Epithelial cell of esophagus (primary cell): Measurements from ENCODE around the gene LILRB4.

Experiments
- DNase-seq: peaks from one replicate; pipeline ENCODE4 v3.0.0; 2010; ENCODE audit warnings: low read depth
- H3K4me3 ChIP-seq: 2 replicates; pipeline ENCODE4 v1.5.1; 2011; ENCODE audit warnings: mild to moderate bottlenecking, low read length, control low read depth
- TF ChIP-seq, protein P1 (sequence below): IDR thresholded peaks from 2 replicates; pipeline ENCODE4 v1.5.1; 2011; ENCODE audit warnings: low read depth, mild to moderate bottlenecking, low read length, control low read depth, inconsistent platforms; ENCODE audit not compliant: insufficient read depth; ENCODE audit errors: missing control alignments

LILRB4 gene

DNA sequence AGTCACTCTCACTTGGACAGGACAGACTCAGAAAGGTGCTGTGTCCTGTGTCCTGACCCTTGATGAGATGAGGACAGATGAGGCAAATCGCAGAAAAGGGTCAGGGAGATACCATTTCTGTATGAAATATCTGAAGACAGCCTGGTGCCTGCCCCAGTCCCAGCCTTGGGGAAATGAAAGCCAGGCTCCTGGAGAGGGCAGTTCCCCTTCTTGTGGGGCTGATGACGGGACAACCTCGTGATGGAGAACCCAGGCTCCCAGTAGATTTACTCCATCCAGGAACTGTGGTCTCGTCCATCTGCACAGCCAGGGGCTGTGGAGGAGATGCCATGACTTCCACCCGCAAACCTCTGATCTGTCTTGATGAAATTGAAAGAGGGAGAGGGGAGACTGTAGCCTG is 18.7 kb upstream of the LILRB4 start:
- DNase-seq, result no peak
- no peak overlapping the region for H3K4me3 ChIP-seq
- TF ChIP-seq, protein P1, sequence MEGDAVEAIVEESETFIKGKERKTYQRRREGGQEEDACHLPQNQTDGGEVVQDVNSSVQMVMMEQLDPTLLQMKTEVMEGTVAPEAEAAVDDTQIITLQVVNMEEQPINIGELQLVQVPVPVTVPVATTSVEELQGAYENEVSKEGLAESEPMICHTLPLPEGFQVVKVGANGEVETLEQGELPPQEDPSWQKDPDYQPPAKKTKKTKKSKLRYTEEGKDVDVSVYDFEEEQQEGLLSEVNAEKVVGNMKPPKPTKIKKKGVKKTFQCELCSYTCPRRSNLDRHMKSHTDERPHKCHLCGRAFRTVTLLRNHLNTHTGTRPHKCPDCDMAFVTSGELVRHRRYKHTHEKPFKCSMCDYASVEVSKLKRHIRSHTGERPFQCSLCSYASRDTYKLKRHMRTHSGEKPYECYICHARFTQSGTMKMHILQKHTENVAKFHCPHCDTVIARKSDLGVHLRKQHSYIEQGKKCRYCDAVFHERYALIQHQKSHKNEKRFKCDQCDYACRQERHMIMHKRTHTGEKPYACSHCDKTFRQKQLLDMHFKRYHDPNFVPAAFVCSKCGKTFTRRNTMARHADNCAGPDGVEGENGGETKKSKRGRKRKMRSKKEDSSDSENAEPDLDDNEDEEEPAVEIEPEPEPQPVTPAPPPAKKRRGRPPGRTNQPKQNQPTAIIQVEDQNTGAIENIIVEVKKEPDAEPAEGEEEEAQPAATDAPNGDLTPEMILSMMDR, result no peak

DNA sequence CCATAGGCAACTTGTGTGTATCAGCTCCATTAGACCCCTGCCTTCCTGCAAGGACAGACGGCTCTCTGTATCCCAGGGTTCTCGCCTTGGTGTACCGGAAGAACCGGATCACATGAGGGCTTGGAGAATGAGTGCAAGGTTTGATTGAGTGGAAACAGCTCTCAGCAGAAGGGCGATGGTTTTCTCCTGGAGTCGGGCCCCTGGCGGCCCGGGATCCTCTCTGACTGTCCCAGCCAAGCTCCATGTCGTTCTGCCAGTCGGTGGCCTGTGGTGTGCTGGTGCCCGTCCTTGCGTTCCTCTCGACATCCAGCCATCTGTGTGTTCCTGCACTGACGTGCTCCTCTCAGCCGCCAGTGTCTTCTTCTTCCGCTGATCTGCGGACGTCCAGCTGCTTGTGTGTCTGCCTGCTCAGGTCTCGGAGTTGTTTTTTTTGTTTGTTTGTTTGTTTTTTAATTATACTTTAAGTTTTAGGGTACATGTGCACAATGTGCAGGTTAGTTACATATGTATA is 16.4 kb upstream of the LILRB4 start:
- DNase-seq, result no peak
- H3K4me3 ChIP-seq, result no peak overlapping the region
- TF ChIP-seq, protein P1, result no peak

DNA sequence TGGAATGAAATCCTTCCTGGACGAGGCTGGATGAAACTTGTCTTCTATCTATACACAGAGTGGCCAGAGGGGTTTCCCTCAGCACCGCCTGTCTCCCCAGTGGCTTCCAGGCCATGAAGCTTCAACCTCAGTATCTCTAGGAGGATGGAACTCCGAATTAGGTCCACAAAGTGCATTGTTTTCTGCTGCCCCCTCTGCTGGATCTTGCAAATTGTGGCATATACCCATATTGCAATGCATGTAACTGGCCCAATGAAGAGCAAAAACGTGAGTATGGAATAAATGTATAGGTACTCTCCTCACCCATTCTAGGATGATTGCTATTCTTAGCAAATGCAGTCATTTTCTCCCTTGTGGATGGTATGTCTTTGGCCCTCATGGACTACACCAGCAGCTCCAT is 14.7 kb upstream of the LILRB4 start:
- TF ChIP-seq, protein P1, result no peak
- no peak for DNase-seq
- no peak overlapping the region for H3K4me3 ChIP-seq

DNA sequence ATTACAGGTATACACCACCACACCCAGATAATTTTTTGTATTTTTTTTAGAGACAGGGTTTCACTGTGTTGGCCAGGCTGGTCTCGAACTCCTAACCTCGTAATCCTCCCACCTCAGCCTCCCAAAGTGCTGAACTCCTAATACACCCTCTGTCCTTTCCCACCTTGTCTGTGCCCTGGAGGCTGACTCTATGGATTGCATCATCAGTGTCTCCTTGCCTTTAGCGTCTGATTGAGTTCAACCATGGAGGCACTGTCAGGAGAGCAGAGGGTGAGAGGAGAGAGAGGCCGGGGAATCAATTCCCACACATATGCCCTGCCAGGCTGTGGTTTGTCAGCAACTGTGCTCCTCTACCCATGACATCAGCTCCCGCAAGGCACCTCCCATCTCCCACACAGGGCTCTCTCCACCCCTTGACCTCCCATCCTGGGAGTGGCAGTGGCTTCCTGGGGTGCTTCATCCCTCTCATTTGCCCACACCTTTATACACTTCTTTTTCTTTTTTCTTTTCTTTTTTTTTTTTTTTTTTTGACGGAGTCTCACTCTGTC is 12.6 kb upstream of the LILRB4 start:
- no peak overlapping the region for H3K4me3 ChIP-seq
- no peak for DNase-seq
- TF ChIP-seq, protein P1, result no peak

DNA sequence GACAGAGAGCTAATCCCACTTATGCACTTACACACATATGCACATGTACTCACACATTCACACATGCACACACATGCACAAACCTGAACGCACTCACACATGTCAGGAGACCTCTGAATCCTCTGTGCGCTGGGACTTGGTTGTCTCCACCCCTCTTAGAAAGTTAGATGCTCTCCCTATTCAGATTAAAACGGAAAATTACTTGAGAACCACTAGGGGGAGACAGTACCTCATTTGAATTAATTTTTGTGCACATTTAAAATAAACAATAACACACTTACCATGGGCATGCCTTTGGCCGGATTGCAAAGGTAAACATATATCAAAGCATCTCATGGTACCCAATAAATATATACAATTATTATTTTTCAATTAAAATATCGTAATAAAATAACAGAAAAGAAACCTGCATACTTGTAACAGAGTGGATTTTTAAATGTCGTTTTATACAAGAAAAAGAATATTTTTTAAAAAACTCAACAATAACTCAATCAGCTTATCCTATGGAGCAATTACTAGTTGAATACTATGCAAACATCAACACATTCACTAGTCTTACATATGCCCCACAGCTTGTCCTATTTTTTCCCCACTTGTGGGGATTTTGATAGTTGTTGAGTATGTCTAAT is 9.5 kb upstream of the LILRB4 start:
- DNase-seq, result peak; percentile 22
- H3K4me3 ChIP-seq, result no peak overlapping the region
- TF ChIP-seq, protein P1, result peak; percentile 25

DNA sequence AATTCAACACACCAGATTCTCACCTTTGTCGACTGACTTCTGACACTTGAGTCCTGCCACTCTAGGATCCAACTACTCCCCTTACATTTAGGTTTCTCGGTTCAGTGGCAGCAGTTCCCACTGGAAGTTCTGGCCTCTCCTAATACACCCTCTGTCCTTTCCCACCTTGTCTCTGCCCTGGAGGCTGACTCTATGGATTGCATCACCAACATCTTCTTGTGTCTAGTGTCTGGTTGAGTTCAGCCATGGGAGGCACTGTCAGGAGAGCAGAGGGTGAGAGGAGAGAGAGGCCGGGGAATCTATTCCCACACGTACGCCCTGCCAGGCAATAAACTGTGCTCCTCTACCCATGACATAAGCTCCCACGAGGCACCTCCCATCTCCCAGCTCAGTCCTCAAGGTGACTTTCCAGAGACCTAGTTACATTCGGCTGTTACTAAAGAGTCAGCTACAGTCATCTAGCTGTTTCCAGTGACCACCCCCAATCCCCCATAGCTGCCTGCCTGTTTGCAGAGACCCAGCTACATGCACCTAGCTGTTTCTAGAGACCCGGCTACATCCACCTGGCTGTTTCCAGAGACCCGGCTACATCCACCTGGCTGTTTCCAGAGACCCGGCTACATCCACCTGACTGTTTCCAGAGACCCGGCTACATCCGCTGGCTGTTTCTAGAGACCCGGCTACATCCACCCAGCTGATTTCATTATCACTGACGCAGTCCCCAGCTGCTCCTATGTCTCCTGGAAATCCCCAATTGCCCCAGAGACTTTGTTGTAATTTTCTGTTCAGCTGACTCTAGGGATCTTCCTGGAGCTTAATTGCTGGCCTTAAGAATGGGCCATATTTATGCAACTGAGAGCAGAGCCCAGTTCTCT is 8.1 kb upstream of the LILRB4 start:
- no peak overlapping the region for H3K4me3 ChIP-seq
- no peak for DNase-seq
- TF ChIP-seq, protein P1, result no peak
